MM.1S (cell line): Measurements from ENCODE around the gene LRMDA.

Experiments
- EZH2 ChIP-seq: fragments of 300-600 bp; sonication (generic); optimal IDR thresholded peaks from 2 replicates; pipeline ENCODE3; 2017; ENCODE audit warnings: low read depth, mild to moderate bottlenecking, antibody characterized with exemption, low read length, mixed read lengths
- TF ChIP-seq, protein P1 (sequence below): fragments of 300-600 bp; sonication (generic); IDR thresholded peaks from 2 replicates; pipeline ENCODE4 v1.5.1; 2016; ENCODE audit warnings: antibody characterized with exemption, low read length, mixed read lengths

DNA sequence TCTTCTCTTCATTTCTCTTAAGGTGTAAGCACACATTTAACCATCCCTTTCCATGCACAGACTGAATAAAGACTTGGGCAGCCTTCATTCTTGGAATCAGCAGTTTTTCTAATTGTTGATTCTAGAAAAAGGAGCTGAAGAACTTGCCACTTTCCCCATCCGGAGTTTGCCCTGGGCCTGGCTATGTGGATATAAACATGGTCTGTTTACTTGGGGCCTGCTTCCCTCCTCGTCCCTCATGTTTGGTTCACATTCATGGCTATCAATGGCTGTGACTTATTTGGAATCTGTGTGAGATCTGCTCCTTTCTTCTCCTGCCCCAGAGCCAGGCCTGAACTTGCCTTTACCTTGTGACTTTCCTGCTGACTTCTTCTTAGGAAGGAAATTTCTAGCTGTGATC is 199.3 kb downstream of the LRMDA start:
- TF ChIP-seq, protein P1, sequence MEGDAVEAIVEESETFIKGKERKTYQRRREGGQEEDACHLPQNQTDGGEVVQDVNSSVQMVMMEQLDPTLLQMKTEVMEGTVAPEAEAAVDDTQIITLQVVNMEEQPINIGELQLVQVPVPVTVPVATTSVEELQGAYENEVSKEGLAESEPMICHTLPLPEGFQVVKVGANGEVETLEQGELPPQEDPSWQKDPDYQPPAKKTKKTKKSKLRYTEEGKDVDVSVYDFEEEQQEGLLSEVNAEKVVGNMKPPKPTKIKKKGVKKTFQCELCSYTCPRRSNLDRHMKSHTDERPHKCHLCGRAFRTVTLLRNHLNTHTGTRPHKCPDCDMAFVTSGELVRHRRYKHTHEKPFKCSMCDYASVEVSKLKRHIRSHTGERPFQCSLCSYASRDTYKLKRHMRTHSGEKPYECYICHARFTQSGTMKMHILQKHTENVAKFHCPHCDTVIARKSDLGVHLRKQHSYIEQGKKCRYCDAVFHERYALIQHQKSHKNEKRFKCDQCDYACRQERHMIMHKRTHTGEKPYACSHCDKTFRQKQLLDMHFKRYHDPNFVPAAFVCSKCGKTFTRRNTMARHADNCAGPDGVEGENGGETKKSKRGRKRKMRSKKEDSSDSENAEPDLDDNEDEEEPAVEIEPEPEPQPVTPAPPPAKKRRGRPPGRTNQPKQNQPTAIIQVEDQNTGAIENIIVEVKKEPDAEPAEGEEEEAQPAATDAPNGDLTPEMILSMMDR: no peak
- TF ChIP-seq EZH2: no peak
